Activated CD8-positive, alpha-beta memory T cell treated with anti-CD3 and anti-CD28 coated beads, Interleukin-2, amount 50 U/mL, for 24 hours (primary cell): ENCODE measurements around the gene SPATA6.
"Not testable (repeated sequence)": the region's sequence is repeated elsewhere in the genome, so short reads cannot be mapped to it uniquely, and the experiment has no call there.

ENCODE experiments used
- DNase-seq: peaks from one replicate; pipeline ENCODE4 v3.0.0-alpha.2; 2020; ENCODE audit errors: extremely low read depth

SPATA6 gene

GRCh38 chr1:48462716-48463302 is 9.2 kb downstream of the SPATA6 start:
- no peak for DNase-seq

- no peak for DNase-seq
These were observed 21.5 kb downstream of the SPATA6 start for GRCh38 chr1:48450505-48450904.

- DNase-seq, result no peak
These were observed 23.1 kb downstream of the SPATA6 start for GRCh38 chr1:48448932-48449331.

- DNase-seq, result not testable (repeated sequence)
These were observed 27.8 kb downstream of the SPATA6 start for GRCh38 chr1:48444186-48444585.

GRCh38 chr1:48442864-48443619 is 29.0 kb downstream of the SPATA6 start:
- DNase-seq, result no peak

- not testable (repeated sequence) for DNase-seq
These were observed 31.2 kb downstream of the SPATA6 start for GRCh38 chr1:48440786-48441185.

GRCh38 chr1:48439380-48439779 is 32.6 kb downstream of the SPATA6 start:
- DNase-seq, result no peak

GRCh38 chr1:48437379-48437778 is 34.6 kb downstream of the SPATA6 start:
- DNase-seq, result not testable (repeated sequence)

GRCh38 chr1:48435312-48436002 is 36.5 kb downstream of the SPATA6 start:
- not testable (repeated sequence) for DNase-seq

- no peak for DNase-seq
These were observed 41.2 kb downstream of the SPATA6 start for GRCh38 chr1:48430832-48431231.

- no peak for DNase-seq
These were observed 50.0 kb downstream of the SPATA6 start for GRCh38 chr1:48422009-48422408.

- DNase-seq, result no peak
These were observed 53.3 kb downstream of the SPATA6 start for GRCh38 chr1:48418742-48419141.

- DNase-seq, result no peak
These were observed 57.0 kb downstream of the SPATA6 start for GRCh38 chr1:48415050-48415449.

- DNase-seq, result no peak
These were observed 57.7 kb downstream of the SPATA6 start for GRCh38 chr1:48414264-48414663.

GRCh38 chr1:48405940-48406339 is 66.1 kb downstream of the SPATA6 start:
- DNase-seq, result no peak

- no peak for DNase-seq
These were observed 66.6 kb downstream of the SPATA6 start for GRCh38 chr1:48405400-48405799.

- DNase-seq, result no peak
These were observed 69.4 kb downstream of the SPATA6 start for GRCh38 chr1:48402599-48402998.

GRCh38 chr1:48396208-48396607 is 75.8 kb downstream of the SPATA6 start:
- no peak for DNase-seq

- no peak for DNase-seq
These were observed 80.1 kb downstream of the SPATA6 start for GRCh38 chr1:48391926-48392325.

- no peak for DNase-seq
These were observed 84.6 kb downstream of the SPATA6 start for GRCh38 chr1:48387409-48387808.

- DNase-seq, result no peak
These were observed 97.2 kb downstream of the SPATA6 start for GRCh38 chr1:48374785-48375184.

- no peak for DNase-seq
These were observed 100.4 kb downstream of the SPATA6 start for GRCh38 chr1:48371598-48371997.

GRCh38 chr1:48362901-48363300 is 109.1 kb downstream of the SPATA6 start:
- no peak for DNase-seq
